Measurements from ENCODE around the gene CHCHD4. TPM values are rescaled to one million over a fixed set of nuclear protein-coding genes. Genes with fewer than 3 reads are reported as not detected.

Gene CHCHD4
- total RNA-seq, 1 experiment from 2014 or later = 27.5 TPM

- DNase-seq (ENCODE audit: low spot score) = no peak
- Mint-ChIP-seq H3K9me3 (peaks cover 9% of the 10 kb centered on the region), H3K36me3 (peaks cover 83% of the 10 kb centered on the region), H3K4me3 (no peak overlapping the region), H3K27me3 (ENCODE audit: low read depth) (no peaks in the 10 kb centered on the region), H3K4me1 (no peaks in the 10 kb centered on the region), H3K27ac (no peak overlapping the region; the same call in 1 of the 2 replicates)
- ATAC-seq = no peak
- TF ChIP-seq, protein P1, sequence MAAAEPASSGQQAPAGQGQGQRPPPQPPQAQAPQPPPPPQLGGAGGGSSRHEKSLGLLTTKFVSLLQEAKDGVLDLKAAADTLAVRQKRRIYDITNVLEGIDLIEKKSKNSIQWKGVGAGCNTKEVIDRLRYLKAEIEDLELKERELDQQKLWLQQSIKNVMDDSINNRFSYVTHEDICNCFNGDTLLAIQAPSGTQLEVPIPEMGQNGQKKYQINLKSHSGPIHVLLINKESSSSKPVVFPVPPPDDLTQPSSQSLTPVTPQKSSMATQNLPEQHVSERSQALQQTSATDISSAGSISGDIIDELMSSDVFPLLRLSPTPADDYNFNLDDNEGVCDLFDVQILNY (CRISPR knock-in tag; IDR thresholded peaks at IDR 0.05) = no peak
- TF ChIP-seq ZNF396 (CRISPR knock-in tag; IDR thresholded peaks at IDR 0.05; ENCODE audit: borderline replicate concordance) = no peak
- POLR2A ChIA-PET = no interaction called here
- CTCF ChIA-PET = interaction anchor here (2.4 kb wide), 1 partner anchor 36 kb away, joined by 6 read pairs; no protein-coding TSS in a partner anchor
Observed at GRCh38 chr3:14166877-14167603, 42.4 kb upstream of the CHCHD4 start.

DNA sequence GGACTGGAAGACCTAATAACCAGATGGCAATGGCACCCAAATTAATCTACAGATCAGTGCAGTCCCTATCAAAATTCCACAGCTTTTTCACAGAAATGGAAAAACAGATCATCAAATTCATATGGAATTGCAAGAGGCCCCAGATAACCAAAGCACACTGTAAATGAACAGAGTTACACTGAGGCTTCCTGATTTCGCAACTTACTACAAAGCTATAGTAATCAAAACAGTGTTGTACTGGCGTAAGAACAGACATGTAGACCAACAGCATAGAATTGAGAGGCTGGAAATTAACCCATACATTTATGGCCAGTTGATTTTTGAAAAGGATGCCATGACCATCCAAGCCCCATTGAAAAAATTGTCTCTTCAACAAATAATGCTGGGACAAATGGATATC, 37.5 kb upstream of the CHCHD4 start:
- no peak overlapping the region for H3K4me3 Mint-ChIP-seq
- H3K27ac Mint-ChIP-seq = no peak overlapping the region
- no peaks in the 10 kb centered on the region for H3K4me1 Mint-ChIP-seq
- H3K27me3 Mint-ChIP-seq (ENCODE audit: low read depth) = no peaks in the 10 kb centered on the region
- H3K9me3 Mint-ChIP-seq = peaks cover 22% of the 10 kb centered on the region
- POLR2A ChIA-PET = no interaction called here
- DNase-seq (ENCODE audit: low spot score) = no peak
- TF ChIP-seq, protein P1 (CRISPR knock-in tag; IDR thresholded peaks at IDR 0.05) = no peak
- no peak for TF ChIP-seq E2F4 (CRISPR knock-in tag; IDR thresholded peaks at IDR 0.05; ENCODE audit: borderline replicate concordance, low read depth)
- no peak for TF ChIP-seq HMGA2 (CRISPR knock-in tag; IDR thresholded peaks at IDR 0.05)
- no peak for TF ChIP-seq CBFB (CRISPR knock-in tag; IDR thresholded peaks at IDR 0.05; ENCODE audit: low read depth)
- no peak for TF ChIP-seq SP1 (CRISPR knock-in tag; conservative IDR thresholded peaks at IDR 0.05)
- TF ChIP-seq, protein P2, sequence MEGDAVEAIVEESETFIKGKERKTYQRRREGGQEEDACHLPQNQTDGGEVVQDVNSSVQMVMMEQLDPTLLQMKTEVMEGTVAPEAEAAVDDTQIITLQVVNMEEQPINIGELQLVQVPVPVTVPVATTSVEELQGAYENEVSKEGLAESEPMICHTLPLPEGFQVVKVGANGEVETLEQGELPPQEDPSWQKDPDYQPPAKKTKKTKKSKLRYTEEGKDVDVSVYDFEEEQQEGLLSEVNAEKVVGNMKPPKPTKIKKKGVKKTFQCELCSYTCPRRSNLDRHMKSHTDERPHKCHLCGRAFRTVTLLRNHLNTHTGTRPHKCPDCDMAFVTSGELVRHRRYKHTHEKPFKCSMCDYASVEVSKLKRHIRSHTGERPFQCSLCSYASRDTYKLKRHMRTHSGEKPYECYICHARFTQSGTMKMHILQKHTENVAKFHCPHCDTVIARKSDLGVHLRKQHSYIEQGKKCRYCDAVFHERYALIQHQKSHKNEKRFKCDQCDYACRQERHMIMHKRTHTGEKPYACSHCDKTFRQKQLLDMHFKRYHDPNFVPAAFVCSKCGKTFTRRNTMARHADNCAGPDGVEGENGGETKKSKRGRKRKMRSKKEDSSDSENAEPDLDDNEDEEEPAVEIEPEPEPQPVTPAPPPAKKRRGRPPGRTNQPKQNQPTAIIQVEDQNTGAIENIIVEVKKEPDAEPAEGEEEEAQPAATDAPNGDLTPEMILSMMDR (IDR thresholded peaks at IDR 0.05) = no peak
- no peak for TF ChIP-seq FOXK1 (CRISPR knock-in tag; IDR thresholded peaks at IDR 0.05)
- H3K36me3 Mint-ChIP-seq = peaks cover 94% of the 10 kb centered on the region
- no peak for ATAC-seq
- CTCF ChIA-PET = no interaction called here

DNA sequence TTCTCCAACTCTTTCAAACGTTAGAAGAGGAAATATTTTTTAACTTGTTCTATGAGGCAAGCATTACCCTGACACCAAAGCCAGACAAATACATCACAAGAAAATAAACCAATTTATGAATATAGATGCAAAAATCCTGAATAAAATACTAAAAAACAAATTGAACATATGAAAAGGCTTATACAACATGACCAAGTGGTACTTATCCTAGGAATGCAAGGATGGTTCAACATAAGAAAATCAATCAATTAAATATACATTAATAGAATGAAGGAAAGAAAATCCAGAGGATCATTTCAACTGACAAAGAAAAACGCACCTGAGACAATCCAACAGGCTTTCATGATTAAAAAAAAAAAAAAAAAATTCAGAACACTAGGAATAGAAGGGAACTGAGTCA, 36.6 kb upstream of the CHCHD4 start:
- POLR2A ChIA-PET = no interaction called here
- no peaks in the 10 kb centered on the region for H3K4me1 Mint-ChIP-seq
- peaks cover 94% of the 10 kb centered on the region for H3K36me3 Mint-ChIP-seq

More for the DNA sequence above, 36.6 kb upstream of the CHCHD4 start:
- TF ChIP-seq, protein P3, sequence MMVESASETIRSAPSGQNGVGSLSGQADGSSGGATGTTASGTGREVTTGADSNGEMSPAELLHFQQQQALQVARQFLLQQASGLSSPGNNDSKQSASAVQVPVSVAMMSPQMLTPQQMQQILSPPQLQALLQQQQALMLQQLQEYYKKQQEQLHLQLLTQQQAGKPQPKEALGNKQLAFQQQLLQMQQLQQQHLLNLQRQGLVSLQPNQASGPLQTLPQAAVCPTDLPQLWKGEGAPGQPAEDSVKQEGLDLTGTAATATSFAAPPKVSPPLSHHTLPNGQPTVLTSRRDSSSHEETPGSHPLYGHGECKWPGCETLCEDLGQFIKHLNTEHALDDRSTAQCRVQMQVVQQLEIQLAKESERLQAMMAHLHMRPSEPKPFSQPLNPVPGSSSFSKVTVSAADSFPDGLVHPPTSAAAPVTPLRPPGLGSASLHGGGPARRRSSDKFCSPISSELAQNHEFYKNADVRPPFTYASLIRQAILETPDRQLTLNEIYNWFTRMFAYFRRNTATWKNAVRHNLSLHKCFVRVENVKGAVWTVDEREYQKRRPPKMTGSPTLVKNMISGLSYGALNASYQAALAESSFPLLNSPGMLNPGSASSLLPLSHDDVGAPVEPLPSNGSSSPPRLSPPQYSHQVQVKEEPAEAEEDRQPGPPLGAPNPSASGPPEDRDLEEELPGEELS (CRISPR knock-in tag; IDR thresholded peaks at IDR 0.05) = no peak
- TF ChIP-seq SOX15 (CRISPR knock-in tag; IDR thresholded peaks at IDR 0.05) = no peak
- no peak for TF ChIP-seq FOXK1 (CRISPR knock-in tag; IDR thresholded peaks at IDR 0.05)
- TF ChIP-seq GRHL2 (CRISPR knock-in tag; IDR thresholded peaks at IDR 0.05; ENCODE audit: insufficient replicate concordance, severe bottlenecking) = no peak
- no peak for TF ChIP-seq ELF4 (CRISPR knock-in tag; IDR thresholded peaks at IDR 0.05; ENCODE audit: low read depth)
- no peak for TF ChIP-seq CREM (CRISPR knock-in tag; IDR thresholded peaks at IDR 0.05)
- TF ChIP-seq, protein P4, sequence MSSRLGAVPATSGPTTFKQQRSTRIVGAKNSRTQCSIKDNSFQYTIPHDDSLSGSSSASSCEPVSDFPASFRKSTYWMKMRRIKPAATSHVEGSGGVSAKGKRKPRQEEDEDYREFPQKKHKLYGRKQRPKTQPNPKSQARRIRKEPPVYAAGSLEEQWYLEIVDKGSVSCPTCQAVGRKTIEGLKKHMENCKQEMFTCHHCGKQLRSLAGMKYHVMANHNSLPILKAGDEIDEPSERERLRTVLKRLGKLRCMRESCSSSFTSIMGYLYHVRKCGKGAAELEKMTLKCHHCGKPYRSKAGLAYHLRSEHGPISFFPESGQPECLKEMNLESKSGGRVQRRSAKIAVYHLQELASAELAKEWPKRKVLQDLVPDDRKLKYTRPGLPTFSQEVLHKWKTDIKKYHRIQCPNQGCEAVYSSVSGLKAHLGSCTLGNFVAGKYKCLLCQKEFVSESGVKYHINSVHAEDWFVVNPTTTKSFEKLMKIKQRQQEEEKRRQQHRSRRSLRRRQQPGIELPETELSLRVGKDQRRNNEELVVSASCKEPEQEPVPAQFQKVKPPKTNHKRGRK (CRISPR knock-in tag; IDR thresholded peaks at IDR 0.05; ENCODE audit: borderline replicate concordance) = no peak
- no peak for TF ChIP-seq ZBTB43 (CRISPR knock-in tag; IDR thresholded peaks at IDR 0.05)
- TF ChIP-seq ZNF317 (CRISPR knock-in tag; IDR thresholded peaks at IDR 0.05; ENCODE audit: borderline replicate concordance, low read depth) = no peak
- Mint-ChIP-seq H3K9me3 (peaks cover 22% of the 10 kb centered on the region), H3K27ac (no peak overlapping the region), H3K27me3 (ENCODE audit: low read depth) (no peaks in the 10 kb centered on the region), H3K4me3 (no peak overlapping the region)
- DNase-seq (ENCODE audit: low spot score) = no peak
- ATAC-seq = no peak
- CTCF ChIA-PET = no interaction called here
